Measurements from ENCODE around the gene TTC28.

Gene TTC28

DNA sequence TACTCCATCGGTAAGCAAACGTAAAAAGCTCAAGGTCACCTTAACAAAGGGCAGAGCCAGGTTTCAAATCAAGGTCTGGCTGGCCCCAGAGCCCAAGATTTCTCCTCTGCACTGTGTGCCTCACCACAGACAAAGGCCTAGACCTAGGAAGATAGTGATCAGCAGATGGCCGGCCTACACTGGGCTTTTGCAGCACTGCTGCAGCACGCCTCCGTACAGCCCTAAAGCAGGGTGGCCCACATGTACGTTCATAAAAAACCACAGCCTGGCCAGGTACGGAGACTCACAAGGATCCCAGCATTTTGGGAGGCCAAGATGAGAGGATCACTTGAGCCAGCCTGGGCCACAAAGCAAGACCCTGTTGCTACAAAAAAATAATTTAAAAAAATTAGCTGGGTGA is 654.3 kb downstream of the TTC28 start:
- no peak for DNase-seq (ENCODE audit: low read depth, low spot score)

DNA sequence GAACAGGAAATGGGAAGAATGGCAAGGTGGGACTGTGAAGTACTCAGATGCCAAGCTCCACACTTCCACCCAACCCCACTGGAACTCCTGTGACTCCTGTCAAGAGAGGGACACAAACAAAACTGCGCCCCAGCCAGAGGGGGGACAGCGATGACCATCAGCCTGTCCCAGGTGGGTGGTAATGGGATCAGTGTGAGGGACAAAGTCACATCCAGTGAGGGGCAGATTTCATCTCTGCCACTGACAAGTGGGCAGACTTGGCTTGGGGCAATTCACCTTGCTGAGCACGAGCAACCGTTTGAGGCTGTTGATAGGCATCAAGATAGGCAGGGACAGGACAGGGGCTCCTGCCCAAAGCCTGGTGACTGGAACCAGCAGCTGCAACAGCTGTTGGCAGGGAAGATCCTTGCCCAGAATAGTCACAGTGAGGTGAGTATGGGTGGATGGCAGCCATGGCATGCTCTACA is 655.2 kb downstream of the TTC28 start:
- no peak for DNase-seq (ENCODE audit: low read depth, low spot score)

DNA sequence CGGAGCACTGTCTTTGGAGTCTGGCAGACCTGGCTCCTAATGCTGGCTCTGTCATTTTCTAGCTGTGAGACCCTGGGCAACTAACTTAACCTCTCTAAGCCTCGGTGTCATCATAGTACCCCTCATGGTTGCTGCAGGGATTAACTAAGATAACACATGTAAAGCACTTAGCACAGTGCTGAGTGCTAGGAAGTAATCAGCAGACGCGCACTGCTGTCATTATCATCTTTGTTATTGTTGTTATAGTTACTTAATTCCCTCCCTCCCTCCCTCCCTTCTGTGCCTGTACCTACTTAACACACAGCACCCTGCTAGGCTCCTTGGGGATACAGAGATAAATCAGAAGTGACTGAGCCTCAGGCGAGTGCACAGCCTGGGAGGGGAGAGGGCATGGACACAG is 655.9 kb downstream of the TTC28 start:
- DNase-seq (ENCODE audit: low read depth, low spot score): no peak

DNA sequence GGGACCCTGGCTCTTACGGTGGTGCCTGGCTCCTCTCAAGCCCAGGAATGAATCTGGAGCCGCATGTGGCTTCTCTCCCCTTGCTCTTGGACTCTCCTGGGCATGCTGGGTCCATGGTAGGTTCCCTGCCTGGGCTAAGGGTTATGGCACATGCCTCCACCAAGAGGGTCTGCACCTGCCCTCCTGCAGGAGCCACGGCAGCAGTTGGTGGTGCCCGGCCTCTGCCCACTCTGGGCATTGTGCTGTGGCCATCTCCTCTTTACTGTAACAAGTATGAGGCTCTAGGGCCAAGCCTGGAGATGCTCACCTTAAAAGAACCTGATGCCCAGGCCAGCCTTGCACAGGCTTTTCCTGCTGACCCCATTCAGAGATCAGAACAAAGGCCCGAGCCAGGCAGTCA is 656.6 kb downstream of the TTC28 start:
- DNase-seq (ENCODE audit: low read depth, low spot score): no peak

DNA sequence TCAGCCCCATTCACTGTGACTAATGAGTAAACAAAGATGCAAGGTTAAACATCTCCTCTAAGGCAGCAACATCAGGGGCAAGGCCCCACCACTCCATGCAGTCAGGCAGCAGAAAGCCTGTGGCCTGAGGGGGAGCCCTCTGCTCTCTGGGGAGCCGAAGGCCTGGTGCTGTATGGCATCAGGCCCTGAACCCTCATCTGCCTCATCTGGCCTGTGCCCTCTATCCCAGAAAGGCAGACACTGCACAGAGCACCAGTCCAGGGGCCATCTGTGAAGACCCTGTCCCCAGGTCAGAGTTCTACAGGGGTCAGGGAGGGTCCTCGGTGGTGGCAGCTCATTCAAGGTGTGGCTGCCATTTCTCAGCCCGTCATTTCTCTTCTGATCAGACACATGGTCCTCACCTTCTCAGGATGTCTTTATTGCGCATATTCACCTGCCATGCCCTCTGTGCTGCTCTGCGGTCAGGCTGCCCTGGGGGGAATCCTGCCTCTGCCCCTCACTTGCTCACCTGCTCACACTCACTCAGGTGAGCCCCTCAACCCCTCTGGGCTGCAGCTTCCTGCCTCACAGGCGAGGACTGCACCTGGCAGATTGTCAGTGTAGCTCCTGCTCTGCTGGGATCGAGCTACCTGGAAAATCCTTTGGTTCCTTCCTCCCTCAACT is 657.5 kb downstream of the TTC28 start:
- no peak for DNase-seq (ENCODE audit: low read depth, low spot score)

DNA sequence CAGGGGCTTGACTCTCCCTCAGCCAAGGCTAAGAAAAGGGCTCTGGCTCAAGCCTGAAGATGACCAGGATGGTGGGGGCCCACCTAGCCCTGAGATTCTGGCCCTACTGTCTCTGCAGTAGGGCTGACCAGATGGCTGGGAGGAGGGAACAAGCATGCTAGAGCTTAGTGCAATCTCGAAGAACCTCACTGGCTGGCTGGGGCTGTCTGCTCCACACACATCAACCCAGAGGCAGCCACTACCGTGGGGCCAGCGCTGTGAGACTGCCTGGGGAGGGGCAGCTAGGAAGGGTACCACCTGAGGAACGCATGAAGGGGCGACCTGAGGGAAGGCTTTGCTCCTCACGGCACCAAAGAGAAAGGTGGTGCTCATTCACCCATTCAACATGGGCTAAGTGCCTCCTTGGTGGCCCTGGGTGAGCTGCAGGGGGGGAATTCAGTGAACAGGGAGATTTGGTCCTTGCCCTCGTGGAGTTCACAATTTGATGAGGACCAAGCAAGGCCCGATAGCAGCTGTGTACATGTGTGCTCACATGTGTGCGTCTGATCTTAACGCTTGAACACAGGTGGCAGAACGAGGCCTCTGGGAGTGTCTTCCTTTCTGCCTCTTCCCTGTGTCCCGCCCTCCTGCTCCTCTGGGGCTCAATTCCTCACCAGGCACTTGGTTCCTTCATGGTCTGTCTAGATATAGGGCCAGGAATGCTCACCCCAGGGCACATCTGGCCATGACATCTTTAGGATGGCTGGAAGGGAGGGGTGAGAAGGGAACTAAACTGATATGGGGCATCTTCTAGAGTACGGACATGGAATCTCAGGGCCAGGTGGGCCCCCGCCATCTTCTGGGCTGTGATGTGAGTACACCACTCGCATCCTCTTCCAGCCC is 658.3 kb downstream of the TTC28 start:
- DNase-seq (ENCODE audit: low read depth, low spot score): no peak

DNA sequence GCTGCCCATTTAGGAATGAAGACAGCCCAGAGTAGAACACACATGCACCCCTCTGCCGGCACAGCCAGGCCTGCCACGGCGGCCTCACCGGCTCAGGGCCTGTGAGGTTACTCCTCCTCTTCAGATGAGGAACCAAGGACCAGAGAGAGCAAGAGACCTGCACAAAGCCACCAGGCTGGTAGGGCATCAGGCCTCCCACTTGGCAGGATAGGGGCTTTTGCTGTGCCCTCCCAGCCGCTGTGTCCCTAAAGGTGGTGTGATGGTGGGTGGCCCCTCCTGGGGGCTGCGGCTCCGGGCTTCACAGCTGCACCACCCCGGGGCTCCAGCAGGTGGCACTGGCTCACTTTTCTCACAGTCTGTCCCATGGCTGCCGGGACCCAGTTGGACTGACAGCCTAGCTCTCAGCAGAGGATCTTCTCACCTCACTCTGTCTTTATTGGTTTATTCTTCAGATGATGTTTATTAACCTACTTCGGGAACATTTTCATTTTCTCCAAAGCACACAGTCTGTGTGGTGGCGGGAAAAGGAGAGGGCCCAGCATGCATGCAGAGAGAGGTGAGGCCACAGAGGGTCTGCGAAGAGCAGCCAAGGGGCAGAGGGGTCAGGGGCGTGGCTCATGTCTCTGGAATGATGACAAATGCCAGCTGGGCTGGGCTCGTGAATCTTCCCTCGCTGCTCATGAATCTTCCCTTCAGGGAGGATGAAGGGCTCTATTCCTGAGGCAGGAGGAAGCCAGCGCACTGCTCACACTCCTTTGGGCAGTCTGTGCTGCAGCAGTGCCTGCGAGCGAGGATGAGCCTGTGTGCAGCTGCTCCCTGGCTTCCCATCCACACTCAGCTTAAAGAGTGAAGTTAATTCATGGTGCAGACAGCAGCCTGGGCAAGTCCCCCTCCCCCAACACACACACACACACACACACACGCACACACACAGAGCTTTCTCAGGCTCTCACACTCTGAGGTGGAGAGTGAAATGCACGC is 659.5 kb downstream of the TTC28 start:
- no peak for DNase-seq (ENCODE audit: low read depth, low spot score)

DNA sequence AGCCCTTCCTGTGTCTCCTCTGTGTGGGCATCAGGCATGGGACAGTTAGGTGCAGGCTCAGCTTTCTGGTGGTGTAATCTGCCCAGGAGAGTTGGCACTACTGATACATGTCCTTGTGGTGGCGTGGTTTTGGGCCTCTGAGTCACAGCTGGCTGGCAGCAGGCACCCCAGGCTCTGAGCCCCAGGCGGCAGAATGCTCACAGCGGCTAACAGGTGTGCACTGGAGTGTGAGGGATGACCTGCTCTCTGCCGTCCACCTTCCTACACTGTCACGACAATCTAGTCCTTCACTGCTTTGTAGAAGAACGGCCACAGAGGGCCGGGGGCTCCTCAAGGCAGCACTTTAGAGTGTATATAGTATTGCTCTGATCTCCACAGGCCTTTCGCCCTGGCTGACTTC is 660.3 kb downstream of the TTC28 start:
- DNase-seq (ENCODE audit: low read depth, low spot score): no peak

DNA sequence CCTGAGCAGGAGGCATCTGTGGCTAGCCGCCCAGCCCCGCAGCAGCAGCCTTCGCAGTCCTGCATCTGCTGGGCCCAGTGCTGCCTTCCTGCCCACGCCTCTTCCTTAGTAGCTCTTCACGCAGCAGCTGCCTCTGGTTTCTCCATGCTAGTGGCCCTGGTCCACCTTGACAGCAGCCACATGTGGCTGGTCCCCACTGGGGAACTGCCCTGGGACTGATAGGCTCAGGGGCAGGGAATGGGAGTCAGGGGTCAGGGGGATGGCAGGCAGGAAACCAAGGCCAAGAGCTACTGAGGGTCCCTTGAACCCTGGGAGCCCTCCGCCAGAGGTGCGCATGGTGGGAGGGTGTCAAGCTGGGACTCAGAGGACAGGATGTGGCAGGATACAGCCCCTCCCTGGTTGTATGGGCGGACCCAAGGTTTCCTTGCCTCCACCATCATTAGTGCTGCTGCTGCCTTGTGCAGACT is 661.1 kb downstream of the TTC28 start:
- no peak for DNase-seq (ENCODE audit: low read depth, low spot score)

DNA sequence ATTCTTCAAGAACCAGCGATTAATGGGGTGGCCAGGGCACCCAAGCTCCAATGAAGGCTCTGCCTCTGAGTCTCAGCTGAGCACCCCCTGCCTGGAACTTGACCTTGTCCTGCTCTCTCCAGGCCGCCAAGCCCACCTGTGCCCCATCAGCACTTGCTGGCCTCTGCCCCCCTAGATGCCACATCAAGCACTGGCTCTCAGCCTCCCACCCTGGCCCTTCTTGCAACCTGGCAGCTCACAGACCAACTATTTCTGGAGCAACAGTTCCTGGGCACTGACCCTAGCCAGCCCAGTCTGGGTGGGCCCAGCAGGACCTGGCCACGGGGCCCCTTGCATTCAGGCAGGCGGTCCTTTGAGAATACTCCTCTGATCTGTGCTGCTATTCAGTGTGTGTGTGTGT is 661.8 kb downstream of the TTC28 start:
- DNase-seq (ENCODE audit: low read depth, low spot score): no peak

DNA sequence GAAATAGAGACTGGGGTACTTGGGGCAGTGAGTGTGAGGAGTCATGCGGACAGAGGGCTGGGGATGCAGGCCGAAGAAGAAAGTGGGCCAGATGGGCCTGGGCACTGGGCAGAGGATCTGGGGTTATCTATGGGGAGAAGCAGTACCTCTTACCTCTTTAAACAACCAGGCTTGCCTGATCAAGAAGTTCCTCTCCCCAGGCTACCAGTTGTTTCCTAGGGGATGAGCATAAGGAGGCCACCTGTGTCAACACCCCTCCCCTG is 662.2 kb downstream of the TTC28 start:
- no peak for DNase-seq (ENCODE audit: low read depth, low spot score)

DNA sequence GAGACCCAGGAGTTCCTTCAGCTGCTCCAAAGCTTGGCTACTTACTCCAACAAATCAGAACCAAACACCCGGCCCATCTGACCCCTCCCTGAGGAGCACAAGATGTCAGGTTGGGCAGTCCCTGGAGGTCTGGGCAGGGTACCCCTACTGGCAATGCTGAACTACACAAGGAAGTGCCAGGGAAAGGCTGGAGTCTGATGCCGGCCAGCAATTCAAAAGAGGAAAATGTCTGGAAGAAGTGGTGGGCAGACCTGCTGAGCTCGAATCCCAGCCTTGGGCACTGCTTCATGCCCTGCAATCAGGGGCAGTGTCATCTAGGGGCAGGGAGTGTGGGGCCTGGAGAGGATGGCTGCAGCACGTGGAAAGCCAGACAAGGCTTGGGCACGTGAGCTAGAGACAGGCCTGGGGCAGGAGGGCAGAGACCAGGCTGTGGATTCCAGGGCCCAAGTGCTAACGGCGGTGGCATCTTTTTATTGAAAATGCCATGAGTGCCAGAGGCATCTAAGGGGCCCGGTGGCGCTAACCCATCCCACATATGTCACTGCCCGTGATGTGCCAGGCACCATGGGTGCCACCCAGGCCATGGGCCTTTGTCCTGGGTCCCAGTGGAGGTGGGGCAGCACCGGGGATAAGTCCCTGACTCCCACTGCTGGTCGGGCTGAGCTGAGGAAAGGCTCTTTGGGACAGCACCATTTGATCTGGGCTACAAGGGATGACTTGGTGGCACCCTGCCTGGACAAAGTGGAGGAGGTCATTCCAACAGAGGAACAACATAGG is 662.7 kb downstream of the TTC28 start:
- DNase-seq (ENCODE audit: low read depth, low spot score): no peak

DNA sequence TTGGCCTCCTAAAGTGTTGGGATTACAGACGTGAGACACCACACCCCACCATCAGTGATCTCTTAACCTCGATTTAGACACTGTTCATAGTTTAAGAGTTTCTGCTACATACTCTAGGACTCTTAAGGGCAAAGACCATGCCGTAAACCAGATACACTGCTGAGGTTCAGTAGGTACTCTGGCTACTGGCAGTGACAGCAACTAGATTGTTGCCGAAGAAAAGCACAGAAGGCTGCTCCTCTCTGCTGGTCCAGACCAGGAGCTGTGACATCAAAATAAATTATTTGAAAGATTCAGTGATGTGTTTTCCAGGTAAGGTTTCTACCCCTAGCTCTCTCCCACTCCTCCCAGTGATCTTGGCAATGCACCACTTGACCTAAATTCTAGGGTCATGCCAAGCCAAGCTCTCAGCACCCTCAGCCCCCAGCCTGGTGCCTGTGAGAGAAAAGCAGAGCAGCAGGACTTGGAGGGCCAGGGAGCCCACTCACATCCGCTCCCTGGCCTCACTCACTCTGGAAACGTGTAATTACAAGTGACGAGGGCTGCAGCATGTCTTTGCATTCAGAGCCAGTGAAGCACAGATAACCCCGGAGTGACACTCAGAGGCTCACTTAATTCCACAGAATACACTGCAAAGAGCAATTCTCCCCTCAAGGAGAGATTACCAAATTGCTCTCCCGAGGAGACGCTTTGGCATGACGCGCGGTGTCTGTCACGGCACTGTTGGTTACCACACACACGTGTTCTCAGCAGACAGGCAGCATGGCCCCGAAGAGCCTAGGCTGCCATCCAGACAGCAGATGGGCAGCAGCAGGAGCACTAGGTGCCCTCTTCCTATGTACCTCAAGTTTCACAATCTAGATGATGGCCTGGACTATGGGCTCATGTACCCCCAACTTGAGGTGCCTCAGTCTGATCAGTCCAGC is 663.7 kb downstream of the TTC28 start:
- DNase-seq (ENCODE audit: low read depth, low spot score): no peak

DNA sequence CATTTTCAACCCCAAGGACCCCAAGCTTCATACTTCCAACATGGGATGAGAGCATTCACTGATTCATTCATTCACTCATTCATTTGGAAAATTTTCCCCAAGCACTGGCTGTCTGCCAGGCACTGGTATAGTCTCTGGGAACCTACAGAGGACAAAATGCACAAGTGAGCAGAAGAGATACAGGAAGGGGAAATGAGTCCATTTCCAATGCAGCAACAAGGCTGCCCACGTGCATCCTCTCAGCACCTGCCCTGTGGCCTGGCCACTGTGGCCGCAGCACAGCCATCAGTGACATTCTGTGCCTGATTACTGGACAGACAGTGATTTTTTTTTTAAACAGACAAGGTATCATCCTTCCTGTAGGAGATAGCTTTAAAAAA is 664.6 kb downstream of the TTC28 start:
- no peak for DNase-seq (ENCODE audit: low read depth, low spot score)

DNA sequence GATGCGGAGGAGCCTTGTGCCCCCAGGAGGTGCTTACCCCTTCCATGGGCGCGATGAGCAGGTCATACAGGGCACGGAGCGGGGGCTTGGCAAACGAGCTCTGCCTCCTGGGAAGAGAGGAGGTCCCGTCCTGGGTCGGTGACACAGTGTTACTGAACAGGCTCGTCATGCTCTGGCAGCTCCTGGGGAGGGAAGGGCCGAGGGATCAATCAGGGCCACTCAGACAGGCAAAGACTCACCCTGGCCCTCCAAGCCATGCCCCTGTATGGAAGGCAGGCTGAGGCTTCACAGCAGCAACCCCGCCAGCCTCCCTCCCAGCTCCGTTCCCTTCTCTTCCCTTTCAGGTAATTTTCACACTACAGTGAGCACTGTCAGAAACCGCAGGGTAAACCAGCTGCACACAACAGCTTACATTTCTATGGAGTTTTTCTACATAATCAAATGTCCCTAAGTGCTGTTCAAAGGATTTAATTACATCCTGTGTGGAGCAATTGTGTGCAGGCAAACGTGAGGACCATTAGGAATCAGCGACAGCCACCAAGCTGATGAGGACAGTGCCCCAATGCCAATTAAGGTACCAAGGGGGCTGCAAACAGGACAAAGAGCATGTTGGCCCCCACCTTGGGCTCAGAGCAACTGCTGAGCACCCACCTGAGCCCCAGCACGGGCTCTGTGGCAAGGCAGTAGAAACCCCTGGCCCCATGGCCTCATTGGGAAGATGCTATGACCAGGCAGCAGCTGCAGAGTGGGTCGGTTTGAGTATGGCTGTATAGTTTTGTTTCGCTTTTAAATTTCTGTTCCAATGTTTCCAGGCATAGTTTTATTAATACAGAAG is 665.2 kb downstream of the TTC28 start:
- DNase-seq (ENCODE audit: low read depth, low spot score): no peak

DNA sequence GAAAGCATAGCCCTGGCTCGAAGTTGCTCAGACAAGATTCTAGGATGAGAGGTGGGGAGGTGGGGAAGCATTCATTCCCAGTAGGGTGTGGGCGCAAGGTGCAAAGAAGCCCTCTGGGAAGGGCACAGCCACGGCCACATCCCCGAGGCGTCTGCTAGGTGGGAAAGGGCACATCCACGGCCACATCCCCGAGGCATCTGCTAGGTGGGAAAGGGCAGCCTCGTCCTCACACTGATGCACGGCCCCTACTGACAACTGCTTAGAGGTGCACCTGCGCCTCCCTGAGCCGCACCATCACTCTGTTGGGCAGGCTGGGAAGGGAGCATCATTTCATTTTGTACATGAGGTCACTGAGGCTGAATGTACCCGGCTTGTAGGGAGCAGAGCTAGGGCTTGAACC is 666.0 kb downstream of the TTC28 start:
- DNase-seq (ENCODE audit: low read depth, low spot score): no peak

DNA sequence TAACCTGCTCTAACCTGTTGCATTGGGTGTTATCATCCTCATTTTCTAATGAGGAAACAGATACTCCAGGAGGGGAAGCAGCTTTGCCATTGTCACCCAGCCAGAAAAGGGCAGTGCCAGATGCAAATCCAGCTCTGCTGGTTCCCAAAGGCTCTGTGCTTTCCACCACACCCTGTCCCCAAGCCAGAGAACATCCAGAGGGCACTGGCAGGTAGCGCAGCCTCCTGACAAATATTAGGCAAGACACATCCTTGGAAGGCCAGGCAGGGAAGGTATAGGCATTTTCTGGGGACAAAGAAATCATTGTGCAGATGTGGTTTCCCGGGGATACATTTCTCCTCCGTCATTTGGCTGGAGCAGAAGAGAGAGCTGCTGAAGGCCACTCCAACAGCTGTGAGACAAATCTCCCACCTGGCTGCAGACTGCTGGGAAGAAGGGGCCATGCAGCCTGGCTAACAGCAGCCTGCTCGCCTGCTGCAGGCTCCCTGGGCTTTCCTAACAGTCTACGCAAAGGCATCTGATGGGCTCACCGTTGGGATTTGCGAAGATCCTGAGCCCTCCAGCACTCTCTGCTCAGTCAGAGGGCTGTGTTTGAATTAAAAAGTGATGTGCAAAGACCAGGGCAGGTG is 666.7 kb downstream of the TTC28 start:
- DNase-seq (ENCODE audit: low read depth, low spot score): no peak

DNA sequence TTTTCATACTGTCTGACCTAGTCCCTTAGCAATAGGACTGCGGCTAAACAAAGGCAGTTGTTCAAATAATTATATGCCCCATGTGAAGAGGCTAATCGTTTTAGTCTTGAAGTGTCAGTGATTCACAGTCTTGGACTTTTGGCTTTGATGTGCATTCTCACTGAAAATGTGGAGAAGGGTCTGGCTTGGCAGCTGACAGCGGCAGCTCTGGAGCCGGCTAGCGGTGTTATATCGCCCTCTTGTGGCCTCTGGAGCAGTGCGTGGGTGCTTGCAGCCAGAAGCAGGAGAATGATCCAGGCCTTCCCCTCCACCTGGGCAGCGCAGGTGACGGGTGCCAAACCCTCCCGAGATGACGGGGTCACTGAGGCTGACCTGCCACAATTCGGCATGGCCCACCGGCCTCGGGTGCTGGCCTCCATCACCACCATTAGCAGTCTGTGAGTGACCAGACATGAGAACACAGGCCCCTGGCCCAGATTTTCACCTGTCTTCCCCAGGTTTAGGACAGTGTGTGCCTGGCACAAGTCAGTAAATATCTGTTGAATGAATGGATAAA is 670.3 kb downstream of the TTC28 start:
- DNase-seq (ENCODE audit: low read depth, low spot score): peak; percentile 46

DNA sequence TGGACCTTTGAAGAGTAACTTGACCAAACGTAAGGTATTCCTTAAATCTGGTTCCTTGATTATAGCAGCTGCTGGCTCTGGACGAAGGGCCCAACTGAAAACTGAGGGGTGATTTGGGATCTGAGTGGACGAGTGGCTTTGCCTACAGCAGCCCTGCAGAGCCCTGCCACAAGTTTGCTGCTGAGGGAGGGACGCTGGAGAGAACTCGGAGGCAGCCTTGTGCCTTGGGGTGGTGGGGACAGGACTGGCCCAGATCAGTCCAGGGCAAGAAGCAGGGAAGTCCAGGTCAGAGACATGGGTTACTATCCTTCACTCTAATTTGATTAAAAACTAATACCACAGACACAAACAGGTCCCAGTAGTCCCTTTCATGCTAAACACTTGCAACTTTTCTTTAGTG is 671.0 kb downstream of the TTC28 start:
- DNase-seq (ENCODE audit: low read depth, low spot score): no peak
